Calu3 (cell line): ENCODE data around the gene SNX10. TPM values are rescaled to one million over a fixed set of nuclear protein-coding genes. Genes with fewer than 3 reads are reported as not detected.

Experiments used
- BruUV-seq: library from RNA; stranded (reverse); fragments of 400-500 nt; replicated peaks from 2 replicates; lab custom pipeline; 2021; lab: Mats Ljungman, UMichigan
- CTCF ChIA-PET: fragments of 300-600 bp; sonication (Branson Sonifier 250); formaldehyde crosslinking; loops from one replicate; lab custom pipeline; 2022; ENCODE audit warnings: antibody characterized with exemption; lab: Charles Lee
- DNase-seq: peaks from one replicate; pipeline ENCODE4 v3.0.0; 2022
- H3K27ac Mint-ChIP-seq: one replicate; pipeline ENCODE4 v1.8.0; 2022; ENCODE audit warnings: mixed read lengths; ENCODE audit not compliant: unreplicated experiment
- H3K27me3 Mint-ChIP-seq: one replicate; pipeline ENCODE4 v1.8.0; 2022; ENCODE audit warnings: mixed read lengths; ENCODE audit not compliant: unreplicated experiment
- H3K36me3 Mint-ChIP-seq: one replicate; pipeline ENCODE4 v1.8.0; 2022; ENCODE audit warnings: mild to moderate bottlenecking, moderate library complexity, mixed read lengths; ENCODE audit not compliant: insufficient read depth, unreplicated experiment
- H3K4me1 Mint-ChIP-seq: one replicate; pipeline ENCODE4 v1.8.0; 2022; ENCODE audit warnings: mild to moderate bottlenecking, low read depth, mixed read lengths; ENCODE audit not compliant: unreplicated experiment
- H3K4me3 Mint-ChIP-seq: one replicate; pipeline ENCODE4 v1.8.0; 2022; ENCODE audit warnings: mild to moderate bottlenecking, low read depth, moderate library complexity, mixed read lengths; ENCODE audit not compliant: unreplicated experiment
- H3K9me3 Mint-ChIP-seq: one replicate; pipeline ENCODE4 v1.8.0; 2022; ENCODE audit warnings: low read depth, mixed read lengths; ENCODE audit not compliant: unreplicated experiment
- CTCF ChIP-seq: fragments of 200-600 bp; IDR thresholded peaks from one replicate; pipeline ENCODE4 v1.8.0; 2022; ENCODE audit warnings: antibody characterized with exemption; ENCODE audit not compliant: unreplicated experiment
- intact Hi-C: fragments of 100-400 bp; cut with micrococcal nuclease; formaldehyde crosslinking; loops from one replicate; pipeline ENCODE4 v1.10.0; 2022; ENCODE audit not compliant: unreplicated experiment
- total RNA-seq: library from RNA; stranded (reverse); gene quantifications from 2 replicates; pipeline ENCODE4 v1.2.3, GENCODE V29; 2022

Gene SNX10
- total RNA-seq, 1 experiment from 2014 or later: 22.1 TPM

GRCh38 chr7:26397332-26397731 lies 105.7 kb downstream of the SNX10 start:
- no peak for DNase-seq
- Mint-ChIP-seq H3K4me1 (peaks cover 45% of the 10 kb centered on the region), H3K9me3 (no peaks in the 10 kb centered on the region), H3K27me3 (no peaks in the 10 kb centered on the region), H3K36me3 (peaks cover 19% of the 10 kb centered on the region), H3K4me3 (peak overlapping the region; percentile 92), H3K27ac (no peak overlapping the region)
- CTCF ChIA-PET: interaction anchor here (1.1 to 2.7 kb wide), 8 partner anchors 19 to 270 kb away, joined by 3 to 12 read pairs (median 6); no protein-coding TSS in a partner anchor
- intact Hi-C loops: loop anchor here (5.0 kb wide), 1 partner anchor 100 kb away; no protein-coding TSS in a partner anchor
- no TSS peak for BruUV-seq
- TF ChIP-seq CTCF: no peak

DNA sequence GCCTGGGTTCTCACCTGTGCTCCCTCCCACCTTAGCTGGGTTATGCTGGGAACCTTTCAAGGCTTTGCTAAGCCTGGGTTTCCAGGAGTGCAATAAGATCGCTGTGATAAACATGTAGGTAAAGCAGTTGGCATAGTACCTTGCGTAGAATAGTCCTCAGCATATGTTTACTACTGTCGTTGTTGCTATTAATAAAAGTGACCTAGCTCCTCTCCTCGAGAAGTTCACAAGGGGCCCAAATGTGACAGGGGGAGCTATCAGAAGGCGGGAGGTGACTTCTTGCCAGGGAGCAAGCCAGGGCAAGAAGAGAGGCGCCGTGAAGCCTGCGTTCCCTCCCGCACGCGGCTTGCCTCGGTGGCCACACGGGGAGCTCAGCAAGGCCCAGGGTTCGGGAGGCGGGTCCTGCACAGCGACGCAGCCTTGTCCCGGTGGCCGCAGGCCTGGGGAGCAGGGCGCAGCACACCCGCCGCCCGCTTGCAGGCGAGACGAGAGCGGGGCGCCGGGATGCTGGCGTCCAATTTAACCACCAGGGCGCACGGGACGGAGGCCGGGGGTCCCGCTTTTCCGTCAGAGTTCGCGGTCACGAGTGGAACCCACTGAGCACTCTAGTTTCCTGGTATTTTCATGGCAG lies 106.2 kb downstream of the SNX10 start:
- no peak for TF ChIP-seq CTCF
- Mint-ChIP-seq H3K9me3 (no peaks in the 10 kb centered on the region), H3K27ac (no peak overlapping the region), H3K4me1 (peaks cover 45% of the 10 kb centered on the region), H3K36me3 (peaks cover 19% of the 10 kb centered on the region), H3K27me3 (no peaks in the 10 kb centered on the region), H3K4me3 (peak overlapping the region; percentile 92)
- no TSS peak for BruUV-seq
- intact Hi-C loops: loop anchor here (1.0 to 5.0 kb wide), 3 partner anchors 99 to 268 kb away; no protein-coding TSS in a partner anchor
- CTCF ChIA-PET: interaction anchor here (0.9 to 2.7 kb wide), 8 partner anchors 20 to 270 kb away, joined by 3 to 12 read pairs (median 6); no protein-coding TSS in a partner anchor
- DNase-seq: peak; percentile 58

DNA sequence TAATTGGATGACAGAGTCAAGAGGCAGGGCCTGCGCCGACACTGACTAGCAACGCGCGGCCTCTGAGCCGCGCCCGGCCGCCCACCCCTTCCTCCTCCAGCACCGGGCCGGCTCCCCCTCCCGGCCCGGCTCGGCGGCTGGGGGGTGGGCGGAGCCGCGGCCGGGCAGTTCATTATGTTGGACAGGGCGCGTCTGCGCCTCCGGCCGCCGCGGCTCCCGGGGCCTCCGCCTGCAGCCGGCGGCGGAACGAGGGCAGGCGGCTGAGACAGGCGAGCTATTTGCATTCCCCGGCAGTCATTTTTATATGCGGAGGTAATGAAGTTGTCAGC lies 106.7 kb downstream of the SNX10 start:
- H3K27me3 Mint-ChIP-seq: no peaks in the 10 kb centered on the region
- CTCF ChIA-PET: interaction anchor here (0.8 to 2.7 kb wide), 8 partner anchors 20 to 268 kb away, joined by 3 to 12 read pairs (median 4); no protein-coding TSS in a partner anchor
- peak overlapping the region; percentile 92 for H3K4me3 Mint-ChIP-seq
- peaks cover 43% of the 10 kb centered on the region for H3K4me1 Mint-ChIP-seq
- peaks cover 19% of the 10 kb centered on the region for H3K36me3 Mint-ChIP-seq
- peak overlapping the region; percentile 72 for H3K27ac Mint-ChIP-seq
- intact Hi-C loops: loop anchor here (1.0 to 5.0 kb wide), 3 partner anchors 99 to 268 kb away; no protein-coding TSS in a partner anchor
- H3K9me3 Mint-ChIP-seq: no peaks in the 10 kb centered on the region
- peak; percentile 77 for DNase-seq
- no TSS peak for BruUV-seq
- TF ChIP-seq CTCF: no peak

- Mint-ChIP-seq H3K36me3 (peaks cover 19% of the 10 kb centered on the region), H3K27me3 (no peaks in the 10 kb centered on the region), H3K27ac (peak overlapping the region; percentile 72), H3K9me3 (no peaks in the 10 kb centered on the region), H3K4me1 (peaks cover 38% of the 10 kb centered on the region), H3K4me3 (peak overlapping the region; percentile 92)
- peak; percentile 72 for DNase-seq
- intact Hi-C loops: loop anchor here (1.0 to 5.0 kb wide), 3 partner anchors 98 to 267 kb away; no protein-coding TSS in a partner anchor
- CTCF ChIA-PET: interaction anchor here (0.6 to 2.7 kb wide), 7 partner anchors 21 to 266 kb away, joined by 3 to 12 read pairs (median 3); no protein-coding TSS in a partner anchor
- TF ChIP-seq CTCF: no peak
- TSS peak; percentile 85 for BruUV-seq
Measured at GRCh38 chr7:26398756-26399509, 107.3 kb downstream of the SNX10 start.
